Stimulated activated CD4-positive, alpha-beta T cell treated with anti-CD3 and anti-CD28 coated beads, Interleukin-1b, Interleukin-23, amount 100 ng/mL, for 4 hours (primary cell): ENCODE measurements around the gene ALDH16A1.
A peak's percentile ranks its signal among the peaks of the same experiment; 100 is the strongest.

ENCODE experiments used
- DNase-seq, 2 donors: peaks; one replicate each; pipeline ENCODE4 v3.0.0-alpha.2; 2020; ENCODE audit warnings: low read depth in 2 of 2

Gene ALDH16A1

DNA sequence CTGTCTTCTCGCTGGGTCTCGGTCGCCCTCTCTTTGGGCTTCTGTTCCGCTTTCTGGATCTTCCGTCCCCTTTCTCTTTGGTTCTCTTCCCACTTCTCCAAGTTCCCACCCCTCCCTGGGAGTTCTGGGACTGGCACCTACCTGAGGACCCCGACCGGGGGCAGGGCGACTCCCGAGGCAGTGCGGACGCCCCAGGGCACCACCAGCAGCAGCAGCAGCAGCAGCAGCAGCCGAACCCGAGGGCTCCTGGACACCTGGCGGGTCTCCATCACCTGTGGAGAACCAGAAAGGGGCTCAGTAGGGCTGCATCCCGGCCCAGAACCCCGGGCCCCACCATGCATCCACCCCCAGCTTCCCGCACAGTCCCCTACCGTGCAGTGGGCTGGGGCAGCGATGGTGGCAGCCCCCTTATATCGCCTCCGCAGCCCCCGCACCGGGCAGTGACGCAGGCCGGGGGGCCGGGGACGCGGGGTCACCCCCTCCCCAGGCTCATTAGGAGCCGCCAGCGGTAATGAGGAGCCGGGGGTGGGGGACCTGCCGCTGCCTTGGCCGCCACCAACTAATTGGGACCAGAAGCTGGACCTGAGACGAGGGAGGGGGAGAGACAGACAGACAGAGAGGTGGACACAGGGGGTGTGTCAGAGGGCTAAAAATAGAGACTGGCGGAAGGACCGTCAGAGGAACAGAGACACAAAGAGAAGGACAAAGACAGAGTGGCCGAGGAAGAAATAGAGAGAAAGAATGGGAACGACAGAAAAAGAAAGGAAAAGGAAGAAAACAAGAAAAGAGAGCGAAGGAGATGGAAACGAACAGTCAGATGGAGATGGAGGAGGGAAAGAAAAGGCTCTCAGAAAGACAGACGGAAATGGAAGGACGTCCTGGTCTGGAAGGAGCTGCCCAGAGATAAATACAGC lies 29.7 kb upstream of the ALDH16A1 start, which contains the start of gene PTH2:
PTH2 (minus strand) TSS at position 371 of the 914 bp plus-strand sequence; CDS start at position 269, 102 bp downstream.
- DNase-seq: no peak

DNA sequence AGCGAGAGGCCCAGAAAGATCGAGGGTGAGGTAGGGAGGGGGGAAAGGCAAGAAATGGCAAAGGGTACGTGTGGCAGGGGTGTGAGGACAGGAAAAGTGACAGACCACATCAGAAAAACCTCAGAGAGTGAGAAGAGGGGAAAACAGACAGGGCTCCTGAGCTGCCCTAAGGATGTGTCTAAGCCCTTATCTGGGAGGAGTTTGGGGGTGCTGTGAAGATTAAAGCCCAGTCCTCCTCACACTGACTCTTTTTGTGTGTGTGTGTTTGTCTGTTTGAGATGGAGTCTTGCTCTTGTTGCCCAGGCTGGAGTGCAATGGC lies 29.1 kb upstream of the ALDH16A1 start:
- no peak for DNase-seq

GRCh38 chr19:49425178-49425577 lies 27.8 kb upstream of the ALDH16A1 start, which contains the start of gene GFY:
Gene GFY, plus strand, starts transcription at chr19:49425388. Its CDS starts 1,043 bp downstream, at chr19:49426431.
- no peak for DNase-seq

DNA sequence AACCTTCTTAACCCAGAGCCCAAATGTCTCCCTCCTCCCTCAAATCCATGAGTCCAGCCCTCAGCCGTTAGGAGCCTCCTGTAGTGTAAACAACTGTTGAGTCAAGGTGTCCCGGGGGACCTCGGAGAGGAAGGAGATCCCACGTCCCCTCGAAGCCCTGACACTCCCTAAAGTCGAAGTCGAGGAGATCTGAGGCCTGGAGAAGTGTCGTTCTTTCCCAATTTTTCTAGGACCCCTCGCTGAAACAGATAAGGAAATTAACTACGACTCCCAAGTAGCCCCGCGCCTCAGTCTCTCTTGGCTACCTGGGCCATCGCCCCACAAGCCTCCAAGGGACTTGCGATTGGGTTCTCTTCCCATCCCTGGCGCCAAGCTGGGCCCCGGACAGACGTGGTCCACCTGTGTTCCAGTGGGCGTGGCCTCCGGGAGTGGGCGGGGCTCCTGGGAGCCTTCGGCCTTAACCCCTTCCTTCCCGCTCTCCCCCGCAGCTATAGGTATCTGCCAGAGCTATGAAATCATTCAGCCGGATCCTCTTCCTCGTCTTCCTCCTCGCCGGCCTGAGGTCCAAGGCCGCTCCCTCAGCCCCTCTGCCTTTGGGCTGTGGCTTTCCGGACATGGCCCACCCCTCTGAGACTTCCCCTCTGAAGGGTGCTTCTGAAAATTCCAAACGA lies 27.0 kb upstream of the ALDH16A1 start:
- no peak for DNase-seq

DNA sequence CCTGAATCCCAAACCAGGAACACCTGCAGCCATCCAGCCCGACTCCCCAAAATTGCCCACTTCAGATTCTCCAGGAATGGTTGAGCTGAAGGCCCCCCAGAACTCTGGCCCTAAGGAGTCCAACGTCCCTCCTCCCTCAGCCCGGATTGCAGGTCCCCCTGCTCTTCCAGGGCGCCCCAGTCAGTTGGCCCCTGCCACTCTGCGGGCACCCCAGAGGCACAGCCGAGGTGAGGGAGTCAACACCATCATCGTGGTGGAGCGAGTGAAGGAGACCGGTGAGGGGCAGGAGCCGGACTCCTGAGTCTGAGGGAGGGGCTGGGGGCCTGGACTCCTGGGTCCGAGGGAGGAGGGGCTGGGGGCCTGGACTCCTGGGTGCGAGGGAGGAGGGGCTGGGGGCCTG lies 25.7 kb upstream of the ALDH16A1 start:
- no peak for DNase-seq

DNA sequence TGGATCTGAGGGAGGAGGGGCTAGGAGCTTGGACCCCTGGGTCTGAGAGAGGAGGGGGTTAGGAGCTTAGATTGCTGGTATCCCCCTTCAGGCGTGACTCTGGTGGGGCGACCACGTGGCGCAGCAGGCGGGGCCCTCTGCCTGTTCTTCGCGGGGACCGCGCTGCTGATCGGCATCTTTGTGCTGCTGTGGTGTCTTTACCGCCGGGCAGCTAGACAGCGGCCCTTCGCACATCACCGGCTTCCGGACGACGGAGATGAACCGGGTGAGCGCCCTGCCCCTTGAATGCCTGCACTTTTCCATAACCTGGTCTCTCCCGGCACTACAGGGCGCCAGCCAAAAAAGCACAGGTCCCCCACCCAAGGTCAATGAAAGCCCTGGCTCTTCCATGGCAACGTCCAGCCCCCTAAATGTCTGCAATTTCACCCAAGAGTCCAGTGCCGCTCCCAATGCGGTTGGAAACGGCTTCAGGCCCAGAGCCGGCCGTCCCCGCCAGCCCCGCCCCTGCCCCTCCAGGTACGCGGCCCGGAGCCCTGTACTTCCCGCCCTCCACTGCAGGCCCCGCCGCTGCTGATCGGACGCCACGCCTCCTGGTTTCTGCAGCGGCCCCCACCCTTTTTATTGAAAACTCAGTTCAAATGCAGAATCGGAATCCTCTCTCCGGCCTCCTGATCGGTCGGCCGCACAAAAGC lies 25.0 kb upstream of the ALDH16A1 start:
- DNase-seq: no peak

- no peak for DNase-seq
Measured at GRCh38 chr19:49428547-49429451, 24.2 kb upstream of the ALDH16A1 start.

- no peak for DNase-seq
Measured at GRCh38 chr19:49430172-49430677, 22.8 kb upstream of the ALDH16A1 start.

GRCh38 chr19:49430678-49431329 lies 22.2 kb upstream of the ALDH16A1 start:
- no peak for DNase-seq

- no peak for DNase-seq
Measured at GRCh38 chr19:49431330-49431749, 21.7 kb upstream of the ALDH16A1 start.

- no peak for DNase-seq
Measured at GRCh38 chr19:49432141-49433073, 20.6 kb upstream of the ALDH16A1 start.

GRCh38 chr19:49433240-49433901 lies 19.7 kb upstream of the ALDH16A1 start:
- DNase-seq: no peak

- DNase-seq: no peak
Measured at GRCh38 chr19:49434907-49435583, 18.0 kb upstream of the ALDH16A1 start.

- DNase-seq: no peak
Measured at GRCh38 chr19:49435670-49436069, 17.4 kb upstream of the ALDH16A1 start.

DNA sequence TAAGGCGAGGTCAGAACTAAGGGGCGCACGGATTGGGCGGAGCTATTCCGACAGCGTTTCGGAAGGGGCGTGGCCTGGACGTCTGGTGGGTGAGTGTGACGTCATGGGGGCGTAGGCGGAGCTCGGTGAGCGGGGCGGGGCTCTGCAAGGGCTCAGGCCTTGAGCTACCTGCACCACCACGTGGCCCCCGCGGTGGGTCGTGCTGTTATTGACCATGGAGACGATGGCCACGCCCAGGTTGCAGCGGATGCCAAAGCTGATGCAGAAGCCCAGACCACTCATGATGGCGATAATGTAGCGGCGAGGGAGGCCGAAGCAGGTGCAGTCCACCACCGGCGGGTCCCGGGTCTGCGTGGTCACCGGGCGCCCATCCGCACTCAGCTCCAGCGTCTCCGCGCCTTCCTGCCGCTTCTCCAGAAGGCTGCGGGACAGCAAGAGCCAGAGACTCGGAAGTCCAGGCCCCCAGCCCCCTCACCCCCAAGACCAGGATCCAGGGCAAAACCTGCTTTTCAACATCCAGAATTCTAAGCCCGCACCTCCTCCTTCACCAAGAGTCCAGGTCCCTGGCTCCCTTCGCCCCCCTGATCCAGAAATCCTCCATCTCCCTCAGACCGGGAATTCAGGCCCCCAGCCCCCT lies 16.5 kb upstream of the ALDH16A1 start:
- peak in 1 of 2 donors; percentile 47 for DNase-seq

DNA sequence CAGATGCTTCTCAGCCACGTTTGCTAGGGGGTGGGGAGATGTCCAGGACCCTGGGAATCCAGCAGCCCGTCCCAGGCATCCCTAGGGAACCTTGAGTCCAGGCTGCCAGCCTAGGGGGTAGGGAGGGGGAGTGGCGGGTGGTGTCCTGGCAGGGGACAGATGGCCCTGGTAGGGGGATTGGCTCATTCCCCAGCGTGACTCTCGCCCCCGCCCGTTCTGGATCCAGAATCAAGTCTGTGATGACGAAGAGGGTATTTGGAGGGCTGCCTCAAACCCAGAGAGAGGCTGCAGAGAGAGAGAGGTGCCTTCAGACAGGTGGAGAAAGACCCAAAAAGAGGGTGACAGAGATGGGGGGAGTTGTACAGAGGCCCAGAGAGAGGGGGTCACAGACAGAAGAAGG lies 15.8 kb upstream of the ALDH16A1 start:
- DNase-seq: no peak

- DNase-seq: no peak
Measured at GRCh38 chr19:49438261-49438660, 14.8 kb upstream of the ALDH16A1 start.

GRCh38 chr19:49439836-49440235 lies 13.2 kb upstream of the ALDH16A1 start:
- no peak for DNase-seq
